Measurements from ENCODE around the gene TANGO6. TPM values are rescaled to one million over a fixed set of nuclear protein-coding genes. Genes with fewer than 3 reads are reported as not detected.

Gene TANGO6
- total RNA-seq: 12.5 TPM

GRCh38 chr16:68843482-68844210, at the start of gene TANGO6:
Gene TANGO6, plus strand, starts transcription at chr16:68843531. Its CDS starts 87 bp downstream, at chr16:68843618.
- peak within 1 kb of the TSS; percentile 93 to 97 (median 96) for H3K9ac ChIP-seq (ENCODE audit: low read depth in 1 of 3, low read length in 3 of 3)
- no peaks in the 10 kb centered on the region for H3K36me3 ChIP-seq (ENCODE audit: control insufficient read depth in 3 of 3, insufficient read depth in 3 of 3, low read length in 3 of 3)
- H3K4me3 ChIP-seq (ENCODE audit: low read length in 3 of 3): peak within 1 kb of the TSS; percentile 90 to 94 (median 93)
- peak within 1 kb of the TSS; percentile 83 for H3K27ac ChIP-seq (ENCODE audit: low read depth, low read length)
- H3K4me1 ChIP-seq (ENCODE audit: control insufficient read depth in 3 of 3, insufficient read depth in 3 of 3, low read length in 3 of 3): peaks cover 0 to 17% (median 6%) of the 10 kb centered on the region in 3 donors
- no peaks in the 10 kb centered on the region for H3K9me3 ChIP-seq (ENCODE audit: control insufficient read depth in 3 of 3, low read length in 3 of 3)
- no peaks in the 10 kb centered on the region for H3K27me3 ChIP-seq (ENCODE audit: control insufficient read depth in 3 of 3, insufficient read depth in 3 of 3, low read length in 3 of 3)

- Histone ChIP-seq H3K4me1 (ENCODE audit: control insufficient read depth in 3 of 3, insufficient read depth in 3 of 3, low read length in 3 of 3) (peaks cover 0 to 3% (median 3%) of the 10 kb centered on the region in 3 donors), H3K4me3 (ENCODE audit: low read length in 3 of 3) (no peak overlapping the region), H3K27ac (ENCODE audit: low read depth, low read length) (no peak overlapping the region), H3K36me3 (ENCODE audit: control insufficient read depth in 3 of 3, insufficient read depth in 3 of 3, low read length in 3 of 3) (no peaks in the 10 kb centered on the region), H3K27me3 (ENCODE audit: control insufficient read depth in 3 of 3, insufficient read depth in 3 of 3, low read length in 3 of 3) (no peaks in the 10 kb centered on the region), H3K9ac (ENCODE audit: low read depth in 1 of 3, low read length in 3 of 3) (no peak overlapping the region), H3K9me3 (ENCODE audit: control insufficient read depth in 3 of 3, low read length in 3 of 3) (no peaks in the 10 kb centered on the region)
Observed at GRCh38 chr16:68798398-68798797, 44.9 kb upstream of the TANGO6 start.

DNA sequence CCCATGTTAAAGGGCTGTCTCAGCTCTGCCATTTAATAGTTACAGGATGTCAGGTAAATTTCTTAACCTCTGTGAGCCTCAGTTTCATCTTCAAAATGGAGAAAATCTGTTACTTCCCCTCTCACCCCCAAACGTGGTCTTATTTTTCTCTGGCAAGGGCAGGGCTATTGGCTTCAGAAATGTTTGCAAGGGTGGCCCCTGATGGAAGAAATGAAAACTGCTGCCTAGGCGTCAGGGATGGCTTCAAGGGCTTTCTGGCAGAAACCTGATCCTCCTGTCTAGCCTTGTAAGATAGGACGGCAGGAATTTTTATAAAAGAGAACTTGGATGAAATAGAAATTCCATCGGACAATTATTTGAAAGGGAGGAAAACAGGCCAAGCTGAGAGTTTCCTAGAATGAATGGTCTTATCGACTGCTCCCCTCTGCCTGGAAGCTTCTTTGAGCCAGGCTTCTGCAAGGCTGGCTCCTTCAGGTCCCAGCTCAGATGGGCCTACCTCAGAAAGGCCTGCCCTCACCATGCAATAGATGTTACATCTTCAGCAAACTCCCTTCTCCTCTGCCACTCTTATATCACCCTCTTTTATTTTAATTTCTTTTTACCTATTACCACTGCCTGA, 43.0 kb upstream of the TANGO6 start:
- no peaks in the 10 kb centered on the region for H3K36me3 ChIP-seq (ENCODE audit: control insufficient read depth in 3 of 3, insufficient read depth in 3 of 3, low read length in 3 of 3)
- H3K4me3 ChIP-seq (ENCODE audit: low read length in 3 of 3): no peak overlapping the region
- H3K27me3 ChIP-seq (ENCODE audit: control insufficient read depth in 3 of 3, insufficient read depth in 3 of 3, low read length in 3 of 3): no peaks in the 10 kb centered on the region
- peaks cover 0 to 3% (median 3%) of the 10 kb centered on the region in 3 donors for H3K4me1 ChIP-seq (ENCODE audit: control insufficient read depth in 3 of 3, insufficient read depth in 3 of 3, low read length in 3 of 3)
- H3K27ac ChIP-seq (ENCODE audit: low read depth, low read length): no peak overlapping the region
- H3K9me3 ChIP-seq (ENCODE audit: control insufficient read depth in 3 of 3, low read length in 3 of 3): no peaks in the 10 kb centered on the region
- no peak overlapping the region for H3K9ac ChIP-seq (ENCODE audit: low read depth in 1 of 3, low read length in 3 of 3)

GRCh38 chr16:68802190-68802589, 41.1 kb upstream of the TANGO6 start:
- H3K27ac ChIP-seq (ENCODE audit: low read depth, low read length): no peak overlapping the region
- H3K9me3 ChIP-seq (ENCODE audit: control insufficient read depth in 3 of 3, low read length in 3 of 3): no peaks in the 10 kb centered on the region
- H3K36me3 ChIP-seq (ENCODE audit: control insufficient read depth in 3 of 3, insufficient read depth in 3 of 3, low read length in 3 of 3): no peaks in the 10 kb centered on the region
- H3K4me1 ChIP-seq (ENCODE audit: control insufficient read depth in 3 of 3, insufficient read depth in 3 of 3, low read length in 3 of 3): peaks cover 0 to 3% (median 3%) of the 10 kb centered on the region in 3 donors
- no peak overlapping the region for H3K4me3 ChIP-seq (ENCODE audit: low read length in 3 of 3)
- H3K27me3 ChIP-seq (ENCODE audit: control insufficient read depth in 3 of 3, insufficient read depth in 3 of 3, low read length in 3 of 3): no peaks in the 10 kb centered on the region
- H3K9ac ChIP-seq (ENCODE audit: low read depth in 1 of 3, low read length in 3 of 3): no peak overlapping the region

DNA sequence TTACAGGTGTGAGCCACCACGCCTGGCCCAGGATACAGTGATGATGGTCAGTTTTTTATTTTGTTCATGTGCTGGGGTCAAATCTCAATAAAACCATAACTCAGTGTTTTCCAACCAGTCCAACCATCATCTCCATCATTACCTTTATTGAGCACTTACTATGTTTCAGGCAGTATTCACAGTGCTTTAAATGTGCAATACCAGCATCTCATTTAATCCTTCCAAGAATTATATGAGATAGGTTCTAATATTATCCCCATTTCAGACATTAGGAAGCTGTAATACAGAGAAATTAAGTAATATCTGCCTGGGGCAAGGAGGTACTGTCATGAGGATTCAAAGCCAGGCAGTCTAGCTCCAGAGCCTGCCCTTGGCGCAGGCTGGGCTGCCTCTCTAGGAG, 36.9 kb upstream of the TANGO6 start:
- Histone ChIP-seq H3K4me1 (ENCODE audit: control insufficient read depth in 3 of 3, insufficient read depth in 3 of 3, low read length in 3 of 3) (no peaks in the 10 kb centered on the region), H3K4me3 (ENCODE audit: low read length in 3 of 3) (no peak overlapping the region), H3K27ac (ENCODE audit: low read depth, low read length) (no peak overlapping the region), H3K9ac (ENCODE audit: low read depth in 1 of 3, low read length in 3 of 3) (no peak overlapping the region), H3K27me3 (ENCODE audit: control insufficient read depth in 3 of 3, insufficient read depth in 3 of 3, low read length in 3 of 3) (no peaks in the 10 kb centered on the region), H3K9me3 (ENCODE audit: control insufficient read depth in 3 of 3, low read length in 3 of 3) (no peaks in the 10 kb centered on the region), H3K36me3 (ENCODE audit: control insufficient read depth in 3 of 3, insufficient read depth in 3 of 3, low read length in 3 of 3) (no peaks in the 10 kb centered on the region)

GRCh38 chr16:68806981-68807380, 36.4 kb upstream of the TANGO6 start:
- H3K27ac ChIP-seq (ENCODE audit: low read depth, low read length): no peak overlapping the region
- H3K9me3 ChIP-seq (ENCODE audit: control insufficient read depth in 3 of 3, low read length in 3 of 3): no peaks in the 10 kb centered on the region
- H3K4me3 ChIP-seq (ENCODE audit: low read length in 3 of 3): no peak overlapping the region
- no peak overlapping the region for H3K9ac ChIP-seq (ENCODE audit: low read depth in 1 of 3, low read length in 3 of 3)
- no peaks in the 10 kb centered on the region for H3K36me3 ChIP-seq (ENCODE audit: control insufficient read depth in 3 of 3, insufficient read depth in 3 of 3, low read length in 3 of 3)
- H3K4me1 ChIP-seq (ENCODE audit: control insufficient read depth in 3 of 3, insufficient read depth in 3 of 3, low read length in 3 of 3): no peaks in the 10 kb centered on the region
- peaks cover 0 to 2% (median 0%) of the 10 kb centered on the region in 3 donors for H3K27me3 ChIP-seq (ENCODE audit: control insufficient read depth in 3 of 3, insufficient read depth in 3 of 3, low read length in 3 of 3)

- no peak overlapping the region for H3K9ac ChIP-seq (ENCODE audit: low read depth in 1 of 3, low read length in 3 of 3)
- H3K4me1 ChIP-seq (ENCODE audit: control insufficient read depth in 3 of 3, insufficient read depth in 3 of 3, low read length in 3 of 3): no peaks in the 10 kb centered on the region
- no peak overlapping the region for H3K4me3 ChIP-seq (ENCODE audit: low read length in 3 of 3)
- no peak overlapping the region for H3K27ac ChIP-seq (ENCODE audit: low read depth, low read length)
- H3K27me3 ChIP-seq (ENCODE audit: control insufficient read depth in 3 of 3, insufficient read depth in 3 of 3, low read length in 3 of 3): peaks cover 0 to 7% (median 2%) of the 10 kb centered on the region in 3 donors
- H3K36me3 ChIP-seq (ENCODE audit: control insufficient read depth in 3 of 3, insufficient read depth in 3 of 3, low read length in 3 of 3): no peaks in the 10 kb centered on the region
- H3K9me3 ChIP-seq (ENCODE audit: control insufficient read depth in 3 of 3, low read length in 3 of 3): no peaks in the 10 kb centered on the region
Observed at GRCh38 chr16:68814516-68814915, 28.8 kb upstream of the TANGO6 start.

DNA sequence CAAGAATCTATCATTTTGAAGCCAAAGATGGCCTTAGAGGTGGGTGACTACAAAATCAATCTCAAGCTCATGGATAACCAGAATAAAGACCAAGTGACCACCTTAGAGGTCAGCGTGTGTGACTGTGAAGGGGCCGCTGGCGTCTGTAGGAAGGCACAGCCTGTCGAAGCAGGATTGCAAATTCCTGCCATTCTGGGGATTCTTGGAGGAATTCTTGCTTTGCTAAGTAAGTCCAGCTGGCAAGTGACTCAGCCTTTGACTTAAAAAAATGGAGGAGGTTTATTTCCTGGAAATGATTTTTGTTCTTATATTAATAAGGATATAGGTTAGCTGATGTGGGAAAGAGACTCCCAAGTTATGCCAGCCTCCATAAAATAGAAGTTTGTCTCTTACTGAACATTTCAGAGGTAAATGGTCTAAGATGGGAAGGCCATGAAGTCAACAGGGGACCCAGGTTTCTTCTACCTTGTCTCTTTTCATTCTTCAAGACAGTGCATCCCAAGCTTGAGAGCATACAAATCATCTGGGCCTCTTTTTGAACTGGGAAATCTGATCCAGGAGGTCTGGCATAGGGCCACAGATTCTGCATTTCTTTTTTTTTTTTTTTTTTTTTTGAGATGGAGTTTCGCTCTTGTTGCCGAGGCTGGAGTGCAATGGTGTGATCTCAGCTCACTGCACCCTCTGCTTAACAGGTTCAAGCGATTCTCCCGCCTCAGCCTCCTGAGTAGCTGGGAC, 19.8 kb upstream of the TANGO6 start:
- H3K9ac ChIP-seq (ENCODE audit: low read depth in 1 of 3, low read length in 3 of 3): no peak overlapping the region
- no peak overlapping the region for H3K4me3 ChIP-seq (ENCODE audit: low read length in 3 of 3)
- H3K36me3 ChIP-seq (ENCODE audit: control insufficient read depth in 3 of 3, insufficient read depth in 3 of 3, low read length in 3 of 3): no peaks in the 10 kb centered on the region

GRCh38 chr16:68825427-68825826, 17.9 kb upstream of the TANGO6 start:
- H3K4me1 ChIP-seq (ENCODE audit: control insufficient read depth in 3 of 3, insufficient read depth in 3 of 3, low read length in 3 of 3): no peaks in the 10 kb centered on the region
- no peaks in the 10 kb centered on the region for H3K27me3 ChIP-seq (ENCODE audit: control insufficient read depth in 3 of 3, insufficient read depth in 3 of 3, low read length in 3 of 3)
- no peak overlapping the region for H3K9ac ChIP-seq (ENCODE audit: low read depth in 1 of 3, low read length in 3 of 3)
- no peak overlapping the region for H3K4me3 ChIP-seq (ENCODE audit: low read length in 3 of 3)
- H3K9me3 ChIP-seq (ENCODE audit: control insufficient read depth in 3 of 3, low read length in 3 of 3): no peaks in the 10 kb centered on the region
- H3K27ac ChIP-seq (ENCODE audit: low read depth, low read length): no peak overlapping the region
- H3K36me3 ChIP-seq (ENCODE audit: control insufficient read depth in 3 of 3, insufficient read depth in 3 of 3, low read length in 3 of 3): no peaks in the 10 kb centered on the region

More for the DNA sequence above, 19.8 kb upstream of the TANGO6 start:
- H3K9me3 ChIP-seq (ENCODE audit: control insufficient read depth in 3 of 3, low read length in 3 of 3): no peaks in the 10 kb centered on the region
- H3K27ac ChIP-seq (ENCODE audit: low read depth, low read length): no peak overlapping the region
- no peaks in the 10 kb centered on the region for H3K27me3 ChIP-seq (ENCODE audit: control insufficient read depth in 3 of 3, insufficient read depth in 3 of 3, low read length in 3 of 3)
- H3K4me1 ChIP-seq (ENCODE audit: control insufficient read depth in 3 of 3, insufficient read depth in 3 of 3, low read length in 3 of 3): no peaks in the 10 kb centered on the region

DNA sequence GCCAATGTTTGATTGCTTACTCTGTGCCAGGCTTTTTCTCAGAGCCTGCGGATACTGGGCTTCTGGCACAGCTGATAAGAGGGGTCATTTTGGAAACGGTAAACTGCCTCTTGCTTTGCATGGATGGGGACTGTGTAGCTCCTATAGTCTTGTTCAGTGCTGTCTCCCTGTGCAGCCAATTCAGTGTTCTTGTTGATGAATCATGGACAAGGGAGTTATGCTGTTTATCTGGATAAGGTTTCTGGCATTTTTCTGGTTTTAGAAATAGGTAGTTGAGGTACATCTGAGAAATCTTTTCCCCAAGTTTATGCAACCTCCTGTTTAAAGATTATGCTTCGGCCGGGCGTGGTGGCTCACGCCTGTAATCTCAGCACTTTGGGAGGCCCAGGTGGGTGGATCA, 16.7 kb upstream of the TANGO6 start:
- no peaks in the 10 kb centered on the region for H3K27me3 ChIP-seq (ENCODE audit: control insufficient read depth in 3 of 3, insufficient read depth in 3 of 3, low read length in 3 of 3)
- H3K27ac ChIP-seq (ENCODE audit: low read depth, low read length): no peak overlapping the region
- no peak overlapping the region for H3K9ac ChIP-seq (ENCODE audit: low read depth in 1 of 3, low read length in 3 of 3)
- H3K4me1 ChIP-seq (ENCODE audit: control insufficient read depth in 3 of 3, insufficient read depth in 3 of 3, low read length in 3 of 3): no peaks in the 10 kb centered on the region
- no peaks in the 10 kb centered on the region for H3K36me3 ChIP-seq (ENCODE audit: control insufficient read depth in 3 of 3, insufficient read depth in 3 of 3, low read length in 3 of 3)
- no peak overlapping the region for H3K4me3 ChIP-seq (ENCODE audit: low read length in 3 of 3)
- no peaks in the 10 kb centered on the region for H3K9me3 ChIP-seq (ENCODE audit: control insufficient read depth in 3 of 3, low read length in 3 of 3)
